Measurements from ENCODE around the gene MN1.

MN1 gene

DNA sequence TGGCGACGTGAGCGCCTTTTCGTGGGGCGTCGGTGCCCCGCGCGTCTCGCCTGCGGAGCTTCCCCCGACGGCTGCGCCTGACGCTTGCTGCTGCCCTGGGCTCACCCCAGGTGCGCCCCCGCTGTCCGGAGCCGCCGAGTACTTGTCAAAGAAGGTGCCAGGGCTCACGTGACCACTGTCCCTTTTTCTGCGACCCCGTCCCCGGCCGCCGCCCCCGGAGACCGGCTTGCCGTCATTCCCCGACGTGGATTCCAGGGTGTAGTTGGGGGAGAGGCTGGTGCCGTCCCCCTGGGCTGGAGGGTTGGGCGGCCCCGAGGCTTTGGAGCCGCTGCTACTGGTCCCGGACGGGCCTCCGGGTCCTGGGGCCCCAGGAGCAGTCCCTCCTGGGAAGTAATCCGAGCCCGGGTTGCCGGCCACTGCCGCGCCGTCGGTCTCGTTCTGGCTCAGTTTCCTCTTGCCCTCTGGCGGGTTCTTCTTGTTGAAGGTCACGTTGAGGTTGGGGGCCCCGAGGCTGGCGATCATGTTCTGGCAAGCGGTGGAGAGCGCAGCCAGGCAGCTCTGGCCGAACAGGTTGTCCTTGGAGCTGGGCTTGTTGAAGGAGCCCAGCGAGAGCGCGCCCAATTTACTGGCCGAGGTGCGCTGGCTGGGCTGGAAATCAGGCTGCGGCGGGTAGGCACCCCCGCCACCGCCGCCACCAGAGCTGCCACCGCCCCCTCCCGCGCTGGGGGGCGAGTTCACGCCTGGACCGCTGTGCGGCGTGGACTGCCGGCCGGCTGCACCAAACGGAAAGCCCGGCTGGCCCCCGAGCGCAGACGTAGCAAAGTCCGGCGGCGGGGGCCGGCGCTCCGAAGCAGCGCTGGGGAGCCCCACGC, 3.8 kb downstream of the MN1 start:
- H3K4me1 Mint-ChIP-seq (ENCODE audit: low read depth), result peaks cover 3% of the 10 kb centered on the region
- no peak overlapping the region for H3K27ac Mint-ChIP-seq
- peaks cover 1% of the 10 kb centered on the region for H3K27me3 Mint-ChIP-seq
- H3K4me3 Mint-ChIP-seq, result no peak overlapping the region
- no peaks in the 10 kb centered on the region for H3K9me3 Mint-ChIP-seq (ENCODE audit: low read depth)
- H3K36me3 Mint-ChIP-seq, result no peaks in the 10 kb centered on the region

DNA sequence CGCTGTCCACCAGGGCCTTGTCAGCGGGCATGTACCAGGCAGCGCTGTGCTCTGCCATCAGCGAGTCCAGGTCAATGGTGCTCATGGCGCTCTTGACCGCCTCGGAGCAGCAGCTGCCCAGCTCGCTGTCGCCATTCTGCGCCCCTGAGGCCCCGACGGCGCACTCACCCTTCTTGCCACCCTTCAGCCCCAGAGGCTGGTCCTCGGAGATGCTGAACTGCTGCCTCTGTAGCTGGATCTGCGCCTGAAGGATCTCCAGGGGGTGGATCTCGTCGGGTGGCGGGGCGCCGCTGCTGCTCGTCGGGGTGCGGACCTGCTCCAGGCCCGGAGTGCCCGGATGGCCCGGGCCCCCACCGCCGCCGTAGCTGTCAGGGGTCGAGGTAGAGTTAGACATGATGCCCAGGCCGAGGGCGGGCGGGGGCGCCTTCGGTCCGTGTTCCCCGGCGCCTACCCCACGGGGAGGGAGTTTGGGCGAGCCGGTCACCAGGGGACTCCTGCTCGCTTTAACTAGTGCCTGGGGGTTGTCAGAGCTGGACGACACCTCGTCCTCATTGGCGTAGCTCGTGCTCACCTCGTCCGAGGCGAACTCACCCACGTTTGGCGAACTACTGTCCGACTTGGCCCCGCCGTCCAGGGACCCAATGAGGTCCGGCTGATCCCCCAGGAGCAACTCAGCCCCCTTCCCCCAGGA, 4.6 kb downstream of the MN1 start:
- no peak overlapping the region for H3K27ac Mint-ChIP-seq
- no peak overlapping the region for H3K4me3 Mint-ChIP-seq
- H3K36me3 Mint-ChIP-seq, result no peaks in the 10 kb centered on the region
- H3K9me3 Mint-ChIP-seq (ENCODE audit: low read depth), result no peaks in the 10 kb centered on the region
- H3K4me1 Mint-ChIP-seq (ENCODE audit: low read depth), result no peaks in the 10 kb centered on the region
- no peaks in the 10 kb centered on the region for H3K27me3 Mint-ChIP-seq

GRCh38 chr22:27795696-27796517, 5.6 kb downstream of the MN1 start:
- H3K9me3 Mint-ChIP-seq (ENCODE audit: low read depth), result no peaks in the 10 kb centered on the region
- no peaks in the 10 kb centered on the region for H3K4me1 Mint-ChIP-seq (ENCODE audit: low read depth)
- H3K27ac Mint-ChIP-seq, result no peak overlapping the region
- no peaks in the 10 kb centered on the region for H3K27me3 Mint-ChIP-seq
- H3K4me3 Mint-ChIP-seq, result no peak overlapping the region
- no peaks in the 10 kb centered on the region for H3K36me3 Mint-ChIP-seq

GRCh38 chr22:27795053-27795452, 6.5 kb downstream of the MN1 start:
- no peaks in the 10 kb centered on the region for H3K9me3 Mint-ChIP-seq (ENCODE audit: low read depth)
- no peaks in the 10 kb centered on the region for H3K36me3 Mint-ChIP-seq
- H3K4me3 Mint-ChIP-seq, result no peak overlapping the region

DNA sequence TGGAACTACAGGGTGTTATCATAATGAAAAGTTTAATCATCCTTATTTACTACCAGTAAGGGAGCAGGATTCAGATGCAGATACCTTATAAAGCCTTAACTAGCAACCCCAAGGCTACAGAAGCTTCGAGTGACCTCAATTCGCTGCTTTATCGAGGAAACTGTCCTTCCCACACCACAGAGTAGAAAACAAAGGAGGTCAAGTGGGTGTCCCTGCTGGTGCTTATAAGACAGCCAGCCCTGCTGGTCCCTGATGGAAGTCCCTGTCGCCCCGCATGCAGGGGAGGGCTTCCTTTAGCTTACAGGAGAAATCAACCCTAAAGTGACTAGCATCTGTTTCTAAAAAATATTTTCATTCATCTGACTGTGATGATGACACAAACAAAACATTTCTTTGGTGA, 7.3 kb downstream of the MN1 start:
- Mint-ChIP-seq H3K27ac (no peak overlapping the region), H3K9me3 (ENCODE audit: low read depth) (no peaks in the 10 kb centered on the region), H3K36me3 (no peaks in the 10 kb centered on the region), H3K4me1 (ENCODE audit: low read depth) (no peaks in the 10 kb centered on the region), H3K27me3 (no peaks in the 10 kb centered on the region), H3K4me3 (no peak overlapping the region)

More at GRCh38 chr22:27795053-27795452, 6.5 kb downstream of the MN1 start:
- H3K27ac Mint-ChIP-seq, result no peak overlapping the region
- H3K4me1 Mint-ChIP-seq (ENCODE audit: low read depth), result no peaks in the 10 kb centered on the region
- H3K27me3 Mint-ChIP-seq, result no peaks in the 10 kb centered on the region

DNA sequence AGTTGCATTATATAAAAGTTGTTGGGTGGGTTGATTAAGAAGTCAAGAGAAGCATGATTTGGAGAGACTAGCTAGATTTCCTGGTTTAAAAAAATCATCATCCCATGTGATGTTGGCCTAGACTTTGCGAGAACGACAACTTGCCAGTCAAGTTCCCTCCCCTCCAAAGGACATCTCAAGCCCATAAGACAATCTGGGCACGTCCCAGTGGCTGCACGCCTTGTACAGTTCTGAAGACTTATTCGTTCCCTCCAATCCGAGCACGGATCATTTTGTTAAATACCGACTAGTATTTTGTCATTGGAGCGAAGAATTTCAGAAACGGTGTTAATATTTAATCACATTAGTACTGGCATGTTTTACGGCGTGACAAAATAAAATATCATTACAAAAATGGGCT, 8.0 kb downstream of the MN1 start:
- H3K9me3 Mint-ChIP-seq (ENCODE audit: low read depth), result no peaks in the 10 kb centered on the region
- no peaks in the 10 kb centered on the region for H3K36me3 Mint-ChIP-seq
- no peak overlapping the region for H3K4me3 Mint-ChIP-seq
- H3K27me3 Mint-ChIP-seq, result no peaks in the 10 kb centered on the region
- no peak overlapping the region for H3K27ac Mint-ChIP-seq
- no peaks in the 10 kb centered on the region for H3K4me1 Mint-ChIP-seq (ENCODE audit: low read depth)

- Mint-ChIP-seq H3K36me3 (no peaks in the 10 kb centered on the region), H3K4me3 (no peak overlapping the region), H3K27ac (no peak overlapping the region), H3K9me3 (ENCODE audit: low read depth) (no peaks in the 10 kb centered on the region), H3K27me3 (peaks cover 1% of the 10 kb centered on the region), H3K4me1 (ENCODE audit: low read depth) (no peaks in the 10 kb centered on the region)
These were observed 8.9 kb downstream of the MN1 start for GRCh38 chr22:27792452-27793161.

- H3K27me3 Mint-ChIP-seq, result peaks cover 2% of the 10 kb centered on the region
- H3K4me1 Mint-ChIP-seq (ENCODE audit: low read depth), result no peaks in the 10 kb centered on the region
- H3K9me3 Mint-ChIP-seq (ENCODE audit: low read depth), result no peaks in the 10 kb centered on the region
- H3K27ac Mint-ChIP-seq, result no peak overlapping the region
- H3K36me3 Mint-ChIP-seq, result no peaks in the 10 kb centered on the region
- no peak overlapping the region for H3K4me3 Mint-ChIP-seq
These were observed 9.7 kb downstream of the MN1 start for GRCh38 chr22:27791859-27792241.

DNA sequence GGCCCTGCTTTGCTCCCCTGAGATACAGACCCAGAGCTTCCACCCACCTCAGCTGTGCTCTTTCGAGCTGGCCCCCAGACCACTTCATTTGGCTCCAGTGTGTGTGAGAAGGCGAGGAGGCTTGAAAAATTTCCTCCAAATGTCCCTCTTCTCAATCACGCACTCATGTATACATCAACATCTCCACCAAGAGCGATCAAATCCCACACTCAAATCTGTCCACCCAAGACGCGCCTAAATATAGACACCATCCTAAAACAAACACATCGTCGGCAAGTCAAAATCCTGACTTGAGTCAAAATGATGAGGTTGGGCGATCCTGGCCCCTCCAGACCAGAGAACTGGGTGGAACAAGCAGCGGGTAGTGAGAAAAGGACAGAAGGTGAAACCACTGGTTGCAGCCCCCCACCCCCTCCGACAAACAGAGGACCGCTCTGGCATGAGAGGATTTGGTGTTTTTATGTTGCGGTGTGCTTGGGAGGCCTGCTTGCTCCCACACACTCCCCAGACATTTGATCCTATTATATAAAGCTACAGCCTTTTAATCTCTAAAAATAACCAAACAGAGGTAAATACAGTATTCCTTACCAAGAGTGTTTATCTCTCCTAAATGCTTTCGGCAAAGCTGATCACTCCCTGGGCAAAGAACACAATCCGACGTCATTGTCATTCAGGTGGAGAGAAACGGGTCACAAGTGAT, 10.2 kb downstream of the MN1 start:
- no peaks in the 10 kb centered on the region for H3K9me3 Mint-ChIP-seq (ENCODE audit: low read depth)
- no peak overlapping the region for H3K27ac Mint-ChIP-seq
- H3K27me3 Mint-ChIP-seq, result peaks cover 4% of the 10 kb centered on the region
- H3K36me3 Mint-ChIP-seq, result no peaks in the 10 kb centered on the region
- no peaks in the 10 kb centered on the region for H3K4me1 Mint-ChIP-seq (ENCODE audit: low read depth)
- no peak overlapping the region for H3K4me3 Mint-ChIP-seq

DNA sequence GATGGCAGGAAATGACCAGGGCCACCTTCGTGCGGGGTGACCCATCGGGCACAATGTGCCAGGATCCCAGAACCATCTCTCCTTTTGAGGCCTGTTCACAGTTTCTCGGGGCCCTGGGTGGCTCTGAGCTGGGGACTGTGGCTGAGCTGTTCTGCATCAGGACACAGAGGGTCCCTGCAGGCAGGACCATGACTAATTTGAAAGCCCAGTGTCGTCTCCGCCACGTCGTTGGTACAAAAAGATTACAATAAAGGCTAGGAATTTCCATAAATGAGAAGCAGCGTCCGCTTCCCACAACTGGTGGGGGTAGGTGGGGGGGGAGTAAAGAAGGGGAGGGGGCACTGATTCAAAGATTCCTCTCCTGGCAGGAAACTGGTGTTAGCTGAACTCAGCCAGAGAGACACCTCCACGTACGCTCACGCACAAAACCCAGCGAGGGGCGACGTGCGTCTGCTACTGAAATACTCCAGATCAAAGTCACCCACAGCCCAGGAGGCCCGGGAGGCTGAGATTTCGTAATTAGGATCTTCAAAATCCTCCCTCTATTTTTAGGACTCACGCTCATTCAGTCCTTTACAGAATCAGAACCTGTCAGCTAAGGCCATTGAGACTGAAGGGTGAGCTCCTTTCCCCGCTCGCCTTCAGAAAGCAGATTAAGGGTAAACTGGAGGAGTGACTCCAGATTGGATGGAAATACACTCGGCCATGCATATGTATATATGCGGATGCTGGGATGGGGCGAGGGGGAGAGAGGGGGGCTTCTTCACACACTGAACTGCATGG, 11.0 kb downstream of the MN1 start:
- Mint-ChIP-seq H3K9me3 (ENCODE audit: low read depth) (no peaks in the 10 kb centered on the region), H3K27me3 (peaks cover 4% of the 10 kb centered on the region), H3K36me3 (no peaks in the 10 kb centered on the region), H3K27ac (no peak overlapping the region), H3K4me3 (no peak overlapping the region), H3K4me1 (ENCODE audit: low read depth) (no peaks in the 10 kb centered on the region)

GRCh38 chr22:27788500-27789288, 12.9 kb downstream of the MN1 start:
- no peak overlapping the region for H3K27ac Mint-ChIP-seq
- H3K27me3 Mint-ChIP-seq, result peaks cover 9% of the 10 kb centered on the region
- H3K36me3 Mint-ChIP-seq, result no peaks in the 10 kb centered on the region
- H3K4me3 Mint-ChIP-seq, result no peak overlapping the region
- no peaks in the 10 kb centered on the region for H3K9me3 Mint-ChIP-seq (ENCODE audit: low read depth)
- peaks cover 6% of the 10 kb centered on the region for H3K4me1 Mint-ChIP-seq (ENCODE audit: low read depth)

GRCh38 chr22:27786965-27787364, 14.6 kb downstream of the MN1 start:
- Mint-ChIP-seq H3K4me1 (ENCODE audit: low read depth) (peaks cover 6% of the 10 kb centered on the region), H3K27ac (no peak overlapping the region), H3K36me3 (no peaks in the 10 kb centered on the region), H3K9me3 (ENCODE audit: low read depth) (no peaks in the 10 kb centered on the region), H3K4me3 (no peak overlapping the region), H3K27me3 (peaks cover 12% of the 10 kb centered on the region)

All from activated naive CD8-positive, alpha-beta T cell (primary cell).